NOMO-1 (cell line): Measurements from ENCODE around the gene TMBIM1.
A peak's percentile ranks its signal among the peaks of the same experiment; 100 is the strongest.

Experiments
- DNase-seq, 2 experiments: peaks; one replicate each; lab custom pipeline; 2025; ENCODE audit not compliant: unreplicated experiment in 2 of 2; lab: John Stamatoyannopoulos, UW

TMBIM1 gene

GRCh38 chr2:218293715-218294429, 1.6 kb upstream of the TMBIM1 start:
- DNase-seq = no peak

GRCh38 chr2:218291318-218292047, 820 bp downstream of the TMBIM1 start:
- no peak for DNase-seq

- DNase-seq = peak; percentile 44 to 53
Observed at GRCh38 chr2:218290316-218291261, 1.7 kb downstream of the TMBIM1 start.

- DNase-seq = no peak
Observed at GRCh38 chr2:218289639-218290315, 2.5 kb downstream of the TMBIM1 start.

GRCh38 chr2:218286570-218287459, 5.5 kb downstream of the TMBIM1 start:
- peak; percentile 88 for DNase-seq

GRCh38 chr2:218285604-218286003, 6.7 kb downstream of the TMBIM1 start:
- DNase-seq = no peak

GRCh38 chr2:218284106-218284811, 8.0 kb downstream of the TMBIM1 start:
- DNase-seq = no peak

- DNase-seq = no peak
Observed at GRCh38 chr2:218282173-218282991, 9.9 kb downstream of the TMBIM1 start.

- DNase-seq = no peak
Observed at GRCh38 chr2:218281449-218281848, 10.9 kb downstream of the TMBIM1 start.

GRCh38 chr2:218280260-218280870, 11.9 kb downstream of the TMBIM1 start:
- DNase-seq = no peak

GRCh38 chr2:218278531-218279360, 13.6 kb downstream of the TMBIM1 start:
- DNase-seq = no peak

GRCh38 chr2:218277921-218278320, 14.4 kb downstream of the TMBIM1 start:
- no peak for DNase-seq

GRCh38 chr2:218276986-218277755, 15.1 kb downstream of the TMBIM1 start:
- no peak for DNase-seq

GRCh38 chr2:218275371-218276072, 16.8 kb downstream of the TMBIM1 start:
- DNase-seq = no peak

- DNase-seq = no peak
Observed at GRCh38 chr2:218274586-218274985, 17.7 kb downstream of the TMBIM1 start.

- no peak for DNase-seq
Observed at GRCh38 chr2:218273908-218274249, 18.4 kb downstream of the TMBIM1 start.
